Panc1 (cell line): ENCODE measurements around the gene PRICKLE3.

Source experiments
- SIN3A ChIP-seq: IDR thresholded peaks from 2 replicates; pipeline ENCODE4 v1.6.1; 2012; ENCODE audit warnings: low read depth, mild to moderate bottlenecking, low read length, moderate library complexity, borderline replicate concordance; ENCODE audit not compliant: insufficient read depth
- TF ChIP-seq, protein P1 (sequence below): fragments of 450-650 bp; IDR thresholded peaks from 2 replicates; pipeline ENCODE4 v1.5.1; 2017; ENCODE audit warnings: mild to moderate bottlenecking

DNA sequence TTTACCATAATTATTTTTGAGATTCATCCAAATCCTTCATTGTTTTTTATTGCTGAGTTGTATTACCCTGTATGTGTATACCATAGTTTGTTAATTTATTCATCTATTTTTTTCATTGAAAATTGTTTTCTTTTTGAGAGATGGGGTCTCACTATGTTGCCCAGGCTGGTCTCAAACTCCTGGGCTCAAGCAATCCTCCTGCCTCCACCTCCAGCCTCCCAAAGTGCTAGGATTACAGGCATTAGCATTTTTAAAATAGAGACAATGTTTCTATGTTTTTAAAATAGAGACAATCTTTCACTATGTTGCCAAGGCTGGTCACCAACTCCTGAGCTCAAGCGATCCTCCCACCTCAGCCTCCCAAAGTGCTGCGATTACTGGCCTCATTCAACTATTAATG is 25.3 kb downstream of the PRICKLE3 start:
- TF ChIP-seq, protein P1, sequence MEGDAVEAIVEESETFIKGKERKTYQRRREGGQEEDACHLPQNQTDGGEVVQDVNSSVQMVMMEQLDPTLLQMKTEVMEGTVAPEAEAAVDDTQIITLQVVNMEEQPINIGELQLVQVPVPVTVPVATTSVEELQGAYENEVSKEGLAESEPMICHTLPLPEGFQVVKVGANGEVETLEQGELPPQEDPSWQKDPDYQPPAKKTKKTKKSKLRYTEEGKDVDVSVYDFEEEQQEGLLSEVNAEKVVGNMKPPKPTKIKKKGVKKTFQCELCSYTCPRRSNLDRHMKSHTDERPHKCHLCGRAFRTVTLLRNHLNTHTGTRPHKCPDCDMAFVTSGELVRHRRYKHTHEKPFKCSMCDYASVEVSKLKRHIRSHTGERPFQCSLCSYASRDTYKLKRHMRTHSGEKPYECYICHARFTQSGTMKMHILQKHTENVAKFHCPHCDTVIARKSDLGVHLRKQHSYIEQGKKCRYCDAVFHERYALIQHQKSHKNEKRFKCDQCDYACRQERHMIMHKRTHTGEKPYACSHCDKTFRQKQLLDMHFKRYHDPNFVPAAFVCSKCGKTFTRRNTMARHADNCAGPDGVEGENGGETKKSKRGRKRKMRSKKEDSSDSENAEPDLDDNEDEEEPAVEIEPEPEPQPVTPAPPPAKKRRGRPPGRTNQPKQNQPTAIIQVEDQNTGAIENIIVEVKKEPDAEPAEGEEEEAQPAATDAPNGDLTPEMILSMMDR: no peak
- TF ChIP-seq SIN3A: no peak
